HUES48 (cell line): ENCODE results near the gene MCTP2.
"Not testable (repeated sequence)": the region's sequence is repeated elsewhere in the genome, so short reads cannot be mapped to it uniquely, and the experiment has no call there.

Source experiments
- H3K27ac ChIP-seq: one replicate; pipeline ENCODE4 v1.7.0; 2013; ENCODE audit warnings: low read depth, low read length, inconsistent platforms
- H3K27me3 ChIP-seq: 2 replicates; pipeline ENCODE4 v1.6.1; 2013; ENCODE audit warnings: mild to moderate bottlenecking, low read length; ENCODE audit not compliant: control insufficient read depth, insufficient read depth
- H3K36me3 ChIP-seq: 2 replicates; pipeline ENCODE4 v1.6.1; 2013; ENCODE audit warnings: low read length; ENCODE audit not compliant: control insufficient read depth, insufficient read depth
- H3K4me1 ChIP-seq: 2 replicates; pipeline ENCODE4 v1.6.1; 2013; ENCODE audit warnings: mild to moderate bottlenecking, low read length; ENCODE audit not compliant: control insufficient read depth, insufficient read depth
- H3K4me3 ChIP-seq: 2 replicates; pipeline ENCODE4 v1.5.1; 2013; ENCODE audit warnings: mild to moderate bottlenecking, low read depth, low read length
- H3K9ac ChIP-seq: 2 replicates; pipeline ENCODE4 v1.6.1; 2013; ENCODE audit warnings: mild to moderate bottlenecking, low read depth, low read length, moderate library complexity
- H3K9me3 ChIP-seq: 2 replicates; pipeline ENCODE4 v1.6.1; 2013; ENCODE audit warnings: low read length; ENCODE audit not compliant: control insufficient read depth, insufficient read depth

Gene MCTP2

DNA sequence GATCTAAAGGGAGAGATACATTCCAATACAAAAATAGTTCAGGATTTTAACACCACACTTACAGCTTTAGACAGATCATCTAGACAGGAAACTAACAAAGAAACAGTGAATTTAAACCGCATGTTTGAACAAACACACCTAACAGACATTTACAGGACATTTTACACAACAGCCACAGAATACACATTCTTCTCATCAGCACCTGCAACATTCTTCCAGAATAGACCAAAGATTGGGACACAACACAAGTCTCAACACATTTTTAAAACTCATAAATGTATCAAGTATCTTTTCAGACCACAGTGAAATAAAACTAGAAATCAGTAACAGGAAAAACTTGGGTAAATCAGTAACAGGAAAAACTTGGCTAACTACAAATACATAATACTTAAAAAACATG is 256.3 kb downstream of the MCTP2 start:
- H3K4me3 ChIP-seq, result no peak overlapping the region
- H3K36me3 ChIP-seq, result no peaks in the 10 kb centered on the region

DNA sequence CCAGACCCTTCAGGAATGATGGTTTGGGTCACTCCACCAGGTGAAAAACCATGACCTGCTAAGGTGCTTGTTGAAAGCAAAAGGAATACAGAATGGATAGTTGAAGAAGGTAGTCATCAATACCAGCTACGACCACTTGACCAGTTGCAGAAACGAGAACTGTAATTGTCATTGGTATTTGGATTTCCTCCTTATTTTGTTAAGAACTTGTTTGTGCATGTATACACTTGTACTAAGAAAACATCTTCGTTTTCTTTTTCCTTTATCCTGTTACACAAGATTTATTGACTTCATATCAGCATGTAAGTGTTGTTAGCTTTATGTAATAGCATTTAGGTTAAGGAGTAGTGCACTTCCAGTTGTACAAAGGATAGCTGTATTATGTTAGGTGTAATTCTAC is 261.8 kb downstream of the MCTP2 start:
- no peak overlapping the region for H3K9ac ChIP-seq
- no peaks in the 10 kb centered on the region for H3K27me3 ChIP-seq
- no peaks in the 10 kb centered on the region for H3K36me3 ChIP-seq
- H3K27ac ChIP-seq, result no peak overlapping the region
- H3K9me3 ChIP-seq, result no peaks in the 10 kb centered on the region
- H3K4me1 ChIP-seq, result no peaks in the 10 kb centered on the region
- no peak overlapping the region for H3K4me3 ChIP-seq

More for the DNA sequence above, 256.3 kb downstream of the MCTP2 start:
- Histone ChIP-seq H3K9me3 (no peaks in the 10 kb centered on the region), H3K4me1 (no peaks in the 10 kb centered on the region), H3K9ac (no peak overlapping the region), H3K27ac (no peak overlapping the region), H3K27me3 (no peaks in the 10 kb centered on the region)

DNA sequence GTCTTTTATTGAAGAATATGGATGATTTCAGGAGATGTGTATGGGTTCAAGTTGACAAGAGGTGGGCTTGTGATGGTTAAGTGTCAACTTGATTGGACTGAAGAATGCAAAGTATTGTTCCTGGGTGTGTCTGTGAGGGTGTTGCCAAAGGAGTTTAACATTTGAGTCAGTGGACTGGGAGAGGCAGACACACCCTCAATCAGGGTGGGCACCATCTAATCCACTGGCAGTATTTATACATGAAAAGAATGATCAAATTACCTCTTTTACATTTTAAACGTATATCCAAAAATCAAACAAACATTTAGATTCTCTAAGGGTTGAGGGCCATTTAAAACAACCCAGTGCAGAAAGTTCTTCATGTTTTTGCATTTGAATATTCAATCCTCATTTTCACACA is 262.2 kb downstream of the MCTP2 start:
- not testable (repeated sequence) for H3K36me3 ChIP-seq, H3K27me3 ChIP-seq, H3K9me3 ChIP-seq, H3K9ac ChIP-seq, H3K27ac ChIP-seq, H3K4me3 ChIP-seq, H3K4me1 ChIP-seq

DNA sequence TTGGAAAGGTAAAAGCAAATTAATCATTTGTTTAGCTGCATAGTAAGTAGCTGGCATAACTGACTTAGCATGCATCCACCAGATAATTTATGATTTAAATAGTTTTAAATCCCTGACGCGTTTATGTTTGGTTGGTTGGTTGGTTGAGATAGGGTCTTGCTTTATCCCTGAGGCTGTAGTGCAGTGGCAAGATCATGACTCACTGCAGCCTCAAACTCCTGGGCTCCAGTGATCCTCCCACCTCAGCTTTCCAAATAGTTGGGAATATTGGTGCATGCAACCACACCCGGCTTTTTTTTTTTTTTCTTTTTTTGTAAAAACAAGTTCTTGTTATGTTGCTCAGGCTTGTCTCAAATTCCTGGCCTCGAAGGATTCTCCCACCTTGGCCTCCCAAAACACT is 263.4 kb downstream of the MCTP2 start:
- Histone ChIP-seq H3K4me3 (no peak overlapping the region), H3K9ac (no peak overlapping the region), H3K36me3 (no peaks in the 10 kb centered on the region), H3K27me3 (no peaks in the 10 kb centered on the region), H3K4me1 (no peaks in the 10 kb centered on the region), H3K9me3 (no peaks in the 10 kb centered on the region), H3K27ac (no peak overlapping the region)

DNA sequence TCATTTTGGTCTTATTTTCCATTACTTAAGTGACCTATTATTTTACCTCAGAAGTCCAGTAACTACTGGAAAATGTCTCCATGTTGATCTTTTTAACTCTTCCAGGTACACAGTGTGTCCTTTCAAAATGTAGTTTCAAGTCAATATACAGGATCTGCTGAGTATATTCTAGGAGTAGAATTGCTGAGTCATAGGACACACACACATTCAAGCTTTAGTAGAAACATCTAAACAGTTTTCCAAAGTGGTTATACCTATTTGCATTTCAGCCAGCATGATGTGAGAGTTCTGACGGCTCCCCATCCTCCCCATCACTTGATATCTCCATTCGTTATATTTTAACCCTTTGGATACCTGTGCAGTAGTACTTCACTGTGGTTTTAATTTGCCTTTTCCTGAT is 271.9 kb downstream of the MCTP2 start:
- Histone ChIP-seq H3K27ac (no peak overlapping the region), H3K4me3 (no peak overlapping the region), H3K9me3 (0 out of 2 replicates have a peak, but pooled peaks cover 5% of the 10 kb centered on the region), H3K9ac (no peak overlapping the region), H3K36me3 (no peaks in the 10 kb centered on the region), H3K27me3 (no peaks in the 10 kb centered on the region), H3K4me1 (no peaks in the 10 kb centered on the region)

DNA sequence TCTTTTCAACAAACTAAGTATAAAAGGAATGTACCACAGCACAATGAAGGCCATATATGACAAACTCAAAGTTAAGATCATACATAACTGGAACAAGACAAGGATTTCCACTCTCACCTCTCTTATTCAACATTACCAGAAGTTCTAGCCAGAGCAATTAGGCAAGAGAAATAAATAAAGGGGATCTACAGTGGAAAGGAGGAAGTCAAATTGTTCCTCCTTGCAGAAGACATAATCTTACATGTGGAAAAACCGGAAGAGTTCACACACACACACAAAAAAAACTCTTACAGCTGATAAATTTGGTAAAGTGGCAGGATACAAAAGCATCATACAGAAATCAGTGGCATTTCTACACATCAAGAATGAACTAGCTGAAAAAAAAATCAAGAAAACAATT is 277.9 kb downstream of the MCTP2 start:
- Histone ChIP-seq H3K9me3 (0 out of 2 replicates have a peak, but pooled peaks cover 5% of the 10 kb centered on the region), H3K36me3 (no peaks in the 10 kb centered on the region), H3K4me3 (no peak overlapping the region), H3K27ac (no peak overlapping the region), H3K9ac (no peak overlapping the region), H3K4me1 (no peaks in the 10 kb centered on the region), H3K27me3 (no peaks in the 10 kb centered on the region)

DNA sequence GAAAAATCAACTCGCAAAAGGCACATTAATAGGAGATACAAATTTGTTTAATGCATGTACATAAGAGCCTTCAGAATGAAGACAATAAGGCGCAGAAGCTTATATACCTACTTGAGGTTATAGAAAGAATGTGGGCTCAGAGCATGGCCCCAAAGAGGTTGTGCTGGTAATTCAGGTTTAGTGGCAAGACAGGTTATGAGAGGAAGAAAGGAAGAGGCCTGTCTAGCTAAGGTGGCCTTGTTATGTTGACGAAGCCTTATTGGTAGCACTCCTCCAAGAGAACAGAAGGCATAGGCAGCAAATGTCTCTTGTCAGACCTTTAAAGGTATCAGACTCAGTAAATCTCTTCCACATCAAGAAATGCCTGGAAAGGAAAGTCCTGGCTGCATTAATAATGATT is 290.8 kb downstream of the MCTP2 start:
- H3K9me3 ChIP-seq, result no peaks in the 10 kb centered on the region
- H3K36me3 ChIP-seq, result no peaks in the 10 kb centered on the region
- H3K4me1 ChIP-seq, result peaks cover 7% of the 10 kb centered on the region; the same call in 1 of the 2 replicates
- H3K9ac ChIP-seq, result no peak overlapping the region
- no peaks in the 10 kb centered on the region for H3K27me3 ChIP-seq
- no peak overlapping the region for H3K27ac ChIP-seq
- H3K4me3 ChIP-seq, result no peak overlapping the region

DNA sequence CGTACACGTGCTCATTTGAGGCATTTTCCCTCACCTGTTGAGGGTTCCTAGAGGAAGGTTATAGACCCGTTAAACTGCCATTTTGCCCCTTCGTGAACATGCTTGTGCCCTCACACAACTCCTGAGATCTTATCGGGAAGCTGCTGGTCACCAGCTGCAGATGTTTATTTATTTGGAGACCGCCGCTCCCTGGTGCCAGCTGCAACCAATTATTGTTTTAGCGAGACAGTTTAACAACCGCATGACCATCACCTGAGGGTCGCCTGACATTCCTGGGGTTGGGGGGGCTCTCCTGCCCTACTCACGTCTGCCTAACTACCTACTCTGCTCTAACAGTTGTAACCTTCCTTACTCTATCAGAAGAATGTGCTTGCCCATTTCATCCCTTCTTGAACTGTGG is 292.5 kb downstream of the MCTP2 start:
- Histone ChIP-seq H3K36me3 (no peaks in the 10 kb centered on the region), H3K27me3 (no peaks in the 10 kb centered on the region), H3K4me3 (no peak overlapping the region), H3K9me3 (no peaks in the 10 kb centered on the region), H3K4me1 (peaks cover 7% of the 10 kb centered on the region; the same call in 1 of the 2 replicates), H3K27ac (no peak overlapping the region), H3K9ac (no peak overlapping the region)

DNA sequence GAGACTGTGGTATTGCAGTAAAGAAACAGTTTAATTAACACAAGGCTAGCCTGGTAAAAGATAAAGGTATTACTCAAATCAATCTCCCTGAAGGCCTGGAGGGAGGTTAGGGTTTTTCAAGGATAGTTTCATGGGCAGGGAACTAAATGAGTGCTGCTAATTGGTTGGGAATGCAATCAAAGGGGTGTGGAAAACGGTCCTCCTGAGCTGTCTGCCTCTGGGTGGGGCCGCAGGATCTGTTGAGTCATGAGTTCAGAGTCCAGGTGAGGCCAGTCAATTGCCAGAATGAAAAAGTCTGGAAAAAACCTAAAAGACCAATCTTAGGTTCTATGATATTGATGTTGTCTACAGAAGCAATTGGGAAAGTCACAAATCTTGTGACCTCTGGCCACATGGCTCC is 293.2 kb downstream of the MCTP2 start:
- no peaks in the 10 kb centered on the region for H3K9me3 ChIP-seq
- H3K4me3 ChIP-seq, result no peak overlapping the region
- H3K27me3 ChIP-seq, result no peaks in the 10 kb centered on the region
- peaks cover 7% of the 10 kb centered on the region; the same call in 1 of the 2 replicates for H3K4me1 ChIP-seq
- no peaks in the 10 kb centered on the region for H3K36me3 ChIP-seq
- no peak overlapping the region for H3K9ac ChIP-seq
- no peak overlapping the region for H3K27ac ChIP-seq

DNA sequence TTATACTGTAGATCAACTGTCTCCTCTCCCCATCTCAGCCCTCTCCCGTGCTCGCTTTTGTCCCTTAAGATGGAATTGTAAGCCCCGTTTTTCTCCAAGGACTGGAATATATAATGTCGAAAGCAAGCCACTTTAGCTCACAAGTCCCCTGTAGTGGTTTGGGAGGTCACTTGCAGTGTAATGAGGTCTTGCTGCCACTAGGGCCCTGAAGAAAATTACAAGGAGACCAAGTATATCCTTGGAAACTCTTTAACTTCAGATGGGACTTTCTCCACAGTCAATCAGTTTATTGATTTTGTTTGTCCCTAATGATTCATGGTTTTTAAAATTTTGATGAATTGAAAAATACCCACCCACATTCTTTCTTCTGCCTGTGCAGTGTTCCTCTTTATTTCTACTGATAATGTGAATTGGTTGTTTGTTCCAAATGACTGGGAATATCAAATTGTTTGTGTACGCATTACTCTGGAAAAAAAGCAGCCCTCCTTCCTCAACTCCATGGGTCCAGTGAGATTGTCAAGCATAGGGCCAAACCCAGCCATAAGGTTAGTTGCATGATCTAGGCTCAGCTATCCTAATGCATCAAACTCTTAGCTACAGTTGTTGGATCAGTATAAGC is 294.8 kb downstream of the MCTP2 start:
- no peaks in the 10 kb centered on the region for H3K4me1 ChIP-seq
- H3K36me3 ChIP-seq, result no peaks in the 10 kb centered on the region
- no peak overlapping the region for H3K9ac ChIP-seq
- no peaks in the 10 kb centered on the region for H3K9me3 ChIP-seq
- H3K4me3 ChIP-seq, result no peak overlapping the region
- H3K27me3 ChIP-seq, result no peaks in the 10 kb centered on the region
- H3K27ac ChIP-seq, result no peak overlapping the region

DNA sequence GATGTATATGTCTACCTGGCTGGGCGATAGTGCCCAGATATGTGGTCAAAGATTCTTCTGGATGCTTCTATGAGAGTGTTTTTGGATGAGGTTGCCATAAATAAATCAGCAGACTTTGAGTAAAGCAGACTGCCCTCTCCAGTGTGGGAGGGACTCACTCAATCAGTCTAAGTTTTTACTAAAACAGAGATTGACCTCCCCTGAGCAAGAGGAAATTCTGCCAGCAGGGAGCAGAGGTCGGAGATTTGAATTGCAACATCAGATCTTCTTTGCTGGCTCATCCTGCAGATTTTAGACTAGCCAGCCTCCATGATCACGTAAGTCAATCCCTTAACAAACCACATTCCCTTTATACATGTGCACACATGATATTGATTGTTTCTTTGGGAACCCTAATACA is 300.9 kb downstream of the MCTP2 start:
- no peak overlapping the region for H3K27ac ChIP-seq
- no peaks in the 10 kb centered on the region for H3K9me3 ChIP-seq
- H3K4me1 ChIP-seq, result peaks cover 8% of the 10 kb centered on the region
- no peak overlapping the region for H3K9ac ChIP-seq
- no peak overlapping the region for H3K4me3 ChIP-seq
- no peaks in the 10 kb centered on the region for H3K27me3 ChIP-seq
- no peaks in the 10 kb centered on the region for H3K36me3 ChIP-seq
